ENCODE data around the gene RAI14.

RAI14 gene

DNA sequence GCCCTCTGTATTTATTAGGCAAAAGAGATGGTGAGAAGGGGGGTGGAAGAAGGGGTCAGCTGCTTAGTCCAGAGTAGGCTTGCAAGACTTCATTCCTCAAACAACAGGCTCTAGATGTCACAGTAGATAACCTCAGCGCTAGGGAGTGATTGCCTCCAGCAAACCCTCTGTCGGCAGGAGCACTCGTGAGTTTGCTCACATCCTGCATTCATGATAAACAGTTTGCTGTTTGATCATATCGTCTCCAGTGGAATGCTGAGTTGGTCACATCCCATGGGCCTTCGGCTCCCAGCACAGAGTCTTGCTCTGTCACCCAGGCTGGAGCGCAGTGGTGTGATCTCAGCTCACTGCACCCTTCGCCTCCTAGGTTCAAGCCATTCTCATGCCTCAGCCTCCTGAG is 186.4 kb downstream of the RAI14 start:
- no peaks in the 10 kb centered on the region for H3K36me3 ChIP-seq
- H3K4me3 ChIP-seq = no peak overlapping the region
- H3K27ac ChIP-seq = no peak overlapping the region
- H3K27me3 ChIP-seq = no peaks in the 10 kb centered on the region
- no peak for DNase-seq
- H3K9me3 ChIP-seq = no peaks in the 10 kb centered on the region
- intact Hi-C loops (cut with DNase I; ENCODE audit: low total_unique reads) = no loop called here
- H3K4me1 ChIP-seq = peaks cover 0 to 5% (median 0%) of the 10 kb centered on the region in 4 donors
- TF ChIP-seq CTCF (IDR thresholded peaks at IDR 0.05) = no peak

GRCh38 chr5:34843497-34843896 is 187.4 kb downstream of the RAI14 start:
- H3K27me3 ChIP-seq = no peaks in the 10 kb centered on the region
- DNase-seq = no peak
- H3K4me1 ChIP-seq = peaks cover 0 to 5% (median 0%) of the 10 kb centered on the region in 4 donors
- no peak overlapping the region for H3K4me3 ChIP-seq
- no peaks in the 10 kb centered on the region for H3K36me3 ChIP-seq
- intact Hi-C loops (cut with DNase I; ENCODE audit: low total_unique reads) = no loop called here
- H3K27ac ChIP-seq = no peak overlapping the region
- no peak for TF ChIP-seq CTCF (IDR thresholded peaks at IDR 0.05)
- no peaks in the 10 kb centered on the region for H3K9me3 ChIP-seq

DNA sequence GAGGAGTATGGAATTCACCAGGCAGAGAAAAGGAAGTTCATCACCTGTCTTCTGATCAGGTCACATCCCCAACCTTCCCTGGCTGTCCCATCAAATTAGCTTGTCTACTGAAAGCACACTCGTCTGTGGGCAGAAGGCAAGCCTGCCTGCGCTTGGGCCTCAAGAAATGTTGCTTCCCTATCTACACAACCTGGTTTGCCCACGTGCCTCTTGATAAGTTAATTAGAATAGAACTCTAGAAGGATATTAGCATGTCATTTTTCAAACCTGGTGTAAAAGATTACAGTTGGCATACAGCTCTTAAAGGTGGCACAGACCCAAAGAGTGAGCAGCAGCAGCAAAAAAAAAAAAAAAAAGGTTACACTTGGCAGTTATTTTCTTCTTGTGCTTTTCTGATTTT is 188.0 kb downstream of the RAI14 start:
- no peak overlapping the region for H3K4me3 ChIP-seq
- no peaks in the 10 kb centered on the region for H3K36me3 ChIP-seq
- intact Hi-C loops (cut with DNase I; ENCODE audit: low total_unique reads) = no loop called here
- DNase-seq = no peak
- H3K27ac ChIP-seq = no peak overlapping the region
- TF ChIP-seq CTCF (IDR thresholded peaks at IDR 0.05) = no peak
- peaks cover 0 to 5% (median 0%) of the 10 kb centered on the region in 4 donors for H3K4me1 ChIP-seq
- H3K27me3 ChIP-seq = no peaks in the 10 kb centered on the region
- H3K9me3 ChIP-seq = no peaks in the 10 kb centered on the region

- Histone ChIP-seq H3K9me3 (no peaks in the 10 kb centered on the region), H3K27ac (no peak overlapping the region), H3K36me3 (no peaks in the 10 kb centered on the region), H3K27me3 (no peaks in the 10 kb centered on the region), H3K4me1 (no peaks in the 10 kb centered on the region), H3K4me3 (no peak overlapping the region)
- no peak for TF ChIP-seq CTCF (IDR thresholded peaks at IDR 0.05)
- intact Hi-C loops (cut with DNase I; ENCODE audit: low total_unique reads) = no loop called here
- DNase-seq = no peak
Observed at GRCh38 chr5:34844999-34845398, 188.9 kb downstream of the RAI14 start.

DNA sequence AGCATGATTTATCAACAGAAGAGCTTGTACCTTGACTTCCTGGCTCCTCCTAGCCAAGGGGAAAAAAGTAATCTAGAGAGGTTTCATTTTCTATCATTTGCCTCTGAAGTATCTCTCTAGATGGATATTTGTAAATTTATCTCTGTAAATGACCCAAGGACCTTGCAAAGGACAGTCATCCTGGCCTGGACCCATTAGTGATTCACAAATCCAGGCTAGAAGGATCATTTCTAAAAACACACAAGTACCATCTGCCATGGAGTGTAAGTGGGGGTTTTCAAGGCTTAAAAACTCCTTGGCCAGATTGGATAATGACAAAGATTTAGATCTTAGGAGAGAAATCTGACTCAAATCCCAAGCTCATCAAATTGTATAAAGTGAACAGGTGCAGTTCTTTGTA is 190.9 kb downstream of the RAI14 start:
- no peak for TF ChIP-seq CTCF (IDR thresholded peaks at IDR 0.05)
- intact Hi-C loops (cut with DNase I; ENCODE audit: low total_unique reads) = no loop called here

GRCh38 chr5:34847552-34847951 is 191.4 kb downstream of the RAI14 start:
- no peak overlapping the region for H3K4me3 ChIP-seq
- no peaks in the 10 kb centered on the region for H3K9me3 ChIP-seq
- no peaks in the 10 kb centered on the region for H3K4me1 ChIP-seq
- H3K27me3 ChIP-seq = no peaks in the 10 kb centered on the region
- no peak for TF ChIP-seq CTCF (IDR thresholded peaks at IDR 0.05)
- H3K36me3 ChIP-seq = no peaks in the 10 kb centered on the region
- DNase-seq = no peak
- no peak overlapping the region for H3K27ac ChIP-seq
- intact Hi-C loops (cut with DNase I; ENCODE audit: low total_unique reads) = no loop called here

More for the DNA sequence above, 190.9 kb downstream of the RAI14 start:
- Histone ChIP-seq H3K4me3 (no peak overlapping the region), H3K4me1 (no peaks in the 10 kb centered on the region), H3K27ac (no peak overlapping the region), H3K27me3 (no peaks in the 10 kb centered on the region), H3K9me3 (no peaks in the 10 kb centered on the region), H3K36me3 (no peaks in the 10 kb centered on the region)
- DNase-seq = no peak

All from tibial artery (tissue), 4 donors.